Fibroblast of lung (primary cell): ENCODE results near the gene PACSIN1.

Experiments used
- EZH2 ChIP-seq: IDR thresholded peaks from 2 replicates; pipeline ENCODE4 v1.5.1; 2012; ENCODE audit warnings: low read length, control low read depth, mild to moderate bottlenecking; ENCODE audit errors: missing control alignments
- TF ChIP-seq, protein P1 (sequence below), 2 donors: IDR thresholded peaks in 1 of 2; conservative IDR thresholded peaks in 1 of 2; 1 replicate in 1 of 2; 2 replicates in 1 of 2; pipeline ENCODE4 v1.5.1; 2011 to 2012; ENCODE audit warnings: low read length in 2 of 2, control low read depth in 1 of 2, inconsistent platforms in 1 of 2, low read depth in 1 of 2, mild to moderate bottlenecking in 1 of 2

DNA sequence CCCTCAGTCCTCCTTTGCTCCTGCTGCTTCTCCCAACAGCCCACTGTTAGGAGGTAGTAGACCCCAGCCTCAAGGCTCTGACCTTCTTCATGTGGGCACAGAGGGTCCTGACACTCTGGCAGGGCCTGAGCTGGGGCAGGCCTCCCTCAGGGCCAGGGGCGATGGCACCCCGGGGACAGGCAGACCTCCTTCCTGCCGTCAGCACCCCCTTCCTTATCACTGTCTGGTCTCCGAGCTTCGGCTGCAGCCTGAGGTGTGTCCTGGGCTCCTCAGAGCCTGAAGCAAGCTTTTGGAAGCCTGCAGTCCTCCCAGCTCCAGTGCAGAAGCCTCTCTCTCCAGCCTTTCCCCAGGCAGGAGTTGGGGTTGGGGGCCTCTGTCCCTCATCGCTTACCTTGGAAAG, 68.3 kb downstream of the PACSIN1 start:
- TF ChIP-seq, protein P1, sequence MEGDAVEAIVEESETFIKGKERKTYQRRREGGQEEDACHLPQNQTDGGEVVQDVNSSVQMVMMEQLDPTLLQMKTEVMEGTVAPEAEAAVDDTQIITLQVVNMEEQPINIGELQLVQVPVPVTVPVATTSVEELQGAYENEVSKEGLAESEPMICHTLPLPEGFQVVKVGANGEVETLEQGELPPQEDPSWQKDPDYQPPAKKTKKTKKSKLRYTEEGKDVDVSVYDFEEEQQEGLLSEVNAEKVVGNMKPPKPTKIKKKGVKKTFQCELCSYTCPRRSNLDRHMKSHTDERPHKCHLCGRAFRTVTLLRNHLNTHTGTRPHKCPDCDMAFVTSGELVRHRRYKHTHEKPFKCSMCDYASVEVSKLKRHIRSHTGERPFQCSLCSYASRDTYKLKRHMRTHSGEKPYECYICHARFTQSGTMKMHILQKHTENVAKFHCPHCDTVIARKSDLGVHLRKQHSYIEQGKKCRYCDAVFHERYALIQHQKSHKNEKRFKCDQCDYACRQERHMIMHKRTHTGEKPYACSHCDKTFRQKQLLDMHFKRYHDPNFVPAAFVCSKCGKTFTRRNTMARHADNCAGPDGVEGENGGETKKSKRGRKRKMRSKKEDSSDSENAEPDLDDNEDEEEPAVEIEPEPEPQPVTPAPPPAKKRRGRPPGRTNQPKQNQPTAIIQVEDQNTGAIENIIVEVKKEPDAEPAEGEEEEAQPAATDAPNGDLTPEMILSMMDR (conservative IDR thresholded peaks at IDR 0.05 in 1 of 2, IDR thresholded peaks at IDR 0.05 in 1 of 2; ENCODE audit: low read depth in 1 of 2, low read length in 2 of 2): no peak
- TF ChIP-seq EZH2: no peak
